NT2/D1 (cell line): ENCODE data around the gene ZCCHC2.

Experiments
- SUZ12 ChIP-seq: IDR thresholded peaks from 2 replicates; pipeline ENCODE4 v1.6.1; 2011; ENCODE audit not compliant: insufficient read length, insufficient read depth; ENCODE audit errors: extremely low read depth
- YY1 ChIP-seq: IDR thresholded peaks from 2 replicates; pipeline ENCODE4 v1.6.1; 2011; ENCODE audit not compliant: insufficient read length, insufficient read depth
- ZNF274 ChIP-seq: IDR thresholded peaks from 2 replicates; pipeline ENCODE4 v1.6.1; 2011; ENCODE audit warnings: mild to moderate bottlenecking, low read depth, low read length

GRCh38 chr18:62572456-62572855 lies 49.6 kb downstream of the ZCCHC2 start:
- no peak for TF ChIP-seq ZNF274
- TF ChIP-seq YY1: no peak
- TF ChIP-seq SUZ12: no peak
